Esophagus squamous epithelium (tissue), 4 donors: ENCODE data around the gene ITM2B.

Experiments used
- CTCF ChIP-seq, 6 experiments: fragments of 450-650 bp in 4 of 6; fragments of 200-600 bp in 2 of 6; sonication (generic) in 2 of 6; IDR thresholded peaks; one replicate each; pipeline ENCODE4 v1.5.1; 2016 to 2019; ENCODE audit warnings: antibody characterized with exemption in 6 of 6, mild to moderate bottlenecking in 4 of 6, moderate library complexity in 4 of 6
- POLR2A ChIP-seq, 4 donors: fragments of 450-650 bp; IDR thresholded peaks; one replicate each; pipeline ENCODE4 v1.6.1; 2017; ENCODE audit warnings: antibody characterized with exemption in 4 of 4, mild to moderate bottlenecking in 4 of 4, moderate library complexity in 3 of 4

DNA sequence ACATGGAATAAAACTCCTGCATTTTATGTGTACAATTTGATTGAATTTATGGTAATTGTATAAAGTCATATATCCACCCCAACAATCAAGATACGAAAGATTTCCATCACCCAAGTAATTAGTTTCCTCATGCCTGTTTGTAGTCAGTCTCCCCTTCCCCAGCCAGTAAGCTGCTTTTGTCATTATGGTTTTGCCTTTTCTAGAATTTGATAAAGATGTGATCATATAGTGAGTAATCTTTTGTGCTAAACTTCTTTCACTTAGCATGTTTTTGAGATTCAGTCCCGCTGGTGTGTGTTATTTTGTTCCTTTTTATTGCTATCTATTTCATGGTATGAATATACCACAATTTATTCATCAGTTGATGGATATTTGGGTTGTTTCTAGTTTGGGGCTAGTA lies 16.0 kb downstream of the ITM2B start:
- no peak for TF ChIP-seq POLR2A (IDR thresholded peaks at IDR 0.05)
- TF ChIP-seq CTCF (IDR thresholded peaks at IDR 0.05) = no peak
